K562 (cell line): ENCODE measurements around the gene LRP2BP. TPM values are rescaled to one million over a fixed set of nuclear protein-coding genes. Genes with fewer than 3 reads are reported as not detected.
A peak's percentile ranks its signal among the peaks of the same experiment; 100 is the strongest.

ENCODE experiments used
- PRDM10 ChIP-seq: fragments of 450-650 bp; IDR thresholded peaks from 2 replicates; pipeline ENCODE4 v1.6.1; 2018; ENCODE audit not compliant: partially characterized antibody
- polyA plus RNA-seq, 8 experiments: library from polyadenylated mRNA; depleted of rRNA in 4 of 8; stranded (reverse) in 5 of 8; unstranded in 3 of 8; fragments of >200 nt; fragmentation: Nextera tagmentation in 2 of 8; fragmentation: Illumina TruSeq in 1 of 8; extraction: Ambion mirVana in 2 of 8; extraction: Trizol in 1 of 8; gene quantifications; 2 replicates each; pipeline versions ENCODE4 v1.2.1 to v1.2.3, GENCODE V29; 2011 to 2014; ENCODE audit warnings: inconsistent platforms in 1 of 8, missing spikeins in 1 of 8
- total RNA-seq, 7 experiments: library from RNA; depleted of rRNA in 6 of 7; stranded (reverse); fragments of >200 nt in 6 of 7; fragmentation: Illumina TruSeq in 2 of 7; extraction: Trizol in 2 of 7; gene quantifications; 2 replicates each; pipeline versions ENCODE4 v1.2.1 to v1.2.3, GENCODE V29; 2011 to 2021; ENCODE audit warnings: low replicate concordance in 1 of 7
- TF ChIP-seq, protein P1 (sequence below), 2 experiments: fragments of 450-650 bp in 1 of 2; sonication (generic) in 1 of 2; formaldehyde crosslinking in 1 of 2; IDR thresholded peaks; 2 replicates each; pipeline versions ENCODE4 v1.7.1 to v1.9.0; 2016 to 2022; ENCODE audit warnings: inconsistent platforms in 1 of 2, mild to moderate bottlenecking in 1 of 2, missing genetic modification reagents in 1 of 2

The LRP2BP gene
- total and polyA plus RNA-seq, 9 of the 15 experiments (the other 6 are each of a cell fraction or from before 2014, with no cell fraction given), result 0.42 to 2.1 (median 0.62) TPM

DNA sequence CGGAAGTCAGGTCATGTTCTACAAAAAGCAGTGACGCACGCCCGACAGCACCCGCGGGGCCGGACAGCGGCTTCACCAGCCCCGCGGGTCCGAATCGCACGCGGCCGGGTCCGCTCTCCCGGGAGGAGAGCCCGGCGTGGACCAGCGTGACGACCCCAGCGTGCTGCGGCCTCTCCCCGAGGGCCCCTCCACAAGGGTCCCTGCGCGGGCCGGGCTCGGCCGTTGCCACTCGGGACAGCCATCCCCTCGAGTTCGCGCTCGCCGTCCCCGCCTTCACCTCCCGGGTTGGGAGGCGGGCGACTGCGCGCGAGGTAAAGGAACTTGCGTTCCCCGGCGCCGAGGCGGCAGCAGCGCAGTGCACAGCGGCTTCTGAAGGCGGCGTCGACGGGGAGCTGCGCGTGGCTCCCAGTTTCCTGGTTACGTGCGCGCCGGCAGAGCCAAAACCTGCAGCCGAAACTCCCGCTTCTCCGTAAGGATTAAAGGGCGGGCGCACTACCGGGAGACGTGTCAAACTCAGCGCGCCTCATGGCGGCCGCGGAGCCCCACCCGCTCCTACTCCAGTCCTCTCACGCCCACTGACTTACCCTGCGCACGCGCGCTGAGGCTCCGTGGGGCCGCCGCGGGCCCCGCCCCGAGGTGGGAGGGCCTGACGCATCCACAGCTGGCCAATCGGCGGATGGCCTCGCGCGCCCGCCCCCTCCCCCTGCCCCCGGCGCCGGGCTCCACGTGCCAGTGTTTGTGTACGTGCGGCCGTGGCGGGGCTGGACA lies 416 bp upstream of the LRP2BP start (continued):
- TF ChIP-seq, protein P1, sequence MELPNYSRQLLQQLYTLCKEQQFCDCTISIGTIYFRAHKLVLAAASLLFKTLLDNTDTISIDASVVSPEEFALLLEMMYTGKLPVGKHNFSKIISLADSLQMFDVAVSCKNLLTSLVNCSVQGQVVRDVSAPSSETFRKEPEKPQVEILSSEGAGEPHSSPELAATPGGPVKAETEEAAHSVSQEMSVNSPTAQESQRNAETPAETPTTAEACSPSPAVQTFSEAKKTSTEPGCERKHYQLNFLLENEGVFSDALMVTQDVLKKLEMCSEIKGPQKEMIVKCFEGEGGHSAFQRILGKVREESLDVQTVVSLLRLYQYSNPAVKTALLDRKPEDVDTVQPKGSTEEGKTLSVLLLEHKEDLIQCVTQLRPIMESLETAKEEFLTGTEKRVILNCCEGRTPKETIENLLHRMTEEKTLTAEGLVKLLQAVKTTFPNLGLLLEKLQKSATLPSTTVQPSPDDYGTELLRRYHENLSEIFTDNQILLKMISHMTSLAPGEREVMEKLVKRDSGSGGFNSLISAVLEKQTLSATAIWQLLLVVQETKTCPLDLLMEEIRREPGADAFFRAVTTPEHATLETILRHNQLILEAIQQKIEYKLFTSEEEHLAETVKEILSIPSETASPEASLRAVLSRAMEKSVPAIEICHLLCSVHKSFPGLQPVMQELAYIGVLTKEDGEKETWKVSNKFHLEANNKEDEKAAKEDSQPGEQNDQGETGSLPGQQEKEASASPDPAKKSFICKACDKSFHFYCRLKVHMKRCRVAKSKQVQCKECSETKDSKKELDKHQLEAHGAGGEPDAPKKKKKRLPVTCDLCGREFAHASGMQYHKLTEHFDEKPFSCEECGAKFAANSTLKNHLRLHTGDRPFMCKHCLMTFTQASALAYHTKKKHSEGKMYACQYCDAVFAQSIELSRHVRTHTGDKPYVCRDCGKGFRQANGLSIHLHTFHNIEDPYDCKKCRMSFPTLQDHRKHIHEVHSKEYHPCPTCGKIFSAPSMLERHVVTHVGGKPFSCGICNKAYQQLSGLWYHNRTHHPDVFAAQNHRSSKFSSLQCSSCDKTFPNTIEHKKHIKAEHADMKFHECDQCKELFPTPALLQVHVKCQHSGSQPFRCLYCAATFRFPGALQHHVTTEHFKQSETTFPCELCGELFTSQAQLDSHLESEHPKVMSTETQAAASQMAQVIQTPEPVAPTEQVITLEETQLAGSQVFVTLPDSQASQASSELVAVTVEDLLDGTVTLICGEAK (IDR thresholded peaks at IDR 0.05), result peak; percentile 29; the same call in 1 of the 2 replicates
- TF ChIP-seq, protein P1 (CRISPR knock-in tag; IDR thresholded peaks at IDR 0.05), result no peak; the same call in 1 of the 2 replicates
- TF ChIP-seq PRDM10, result no peak
- TF ChIP-seq, all 486 proteins: peak for 187
